SU-DHL-6 (cell line): ENCODE data around the gene RNF144A.

ENCODE experiments used
- H2AFZ ChIP-seq: fragments of 200-600 bp; sonication (generic); 2 replicates; pipeline ENCODE4 v1.6.1; 2014; ENCODE audit warnings: low read depth, mild to moderate bottlenecking, moderate library complexity, mixed read lengths, antibody characterized with exemption, low read length; ENCODE audit not compliant: severe bottlenecking
- H3F3A ChIP-seq: fragments of 200-600 bp; shearing (Covaris generic); 2 replicates; pipeline ENCODE4 v1.6.0; 2016; ENCODE audit warnings: antibody characterized with exemption, mild to moderate bottlenecking; ENCODE audit not compliant: insufficient read depth
- H3K27ac ChIP-seq: fragments of 200-600 bp; sonication (generic); 2 replicates; pipeline ENCODE4 v1.5.1; 2016; ENCODE audit warnings: low read depth, mild to moderate bottlenecking, low read length, moderate library complexity, mixed read lengths
- H3K27me3 ChIP-seq: fragments of 200-600 bp; sonication (generic), shearing (Covaris generic); 2 replicates; pipeline ENCODE4 v1.6.0; 2014; ENCODE audit warnings: mild to moderate bottlenecking, low read length
- H3K36me3 ChIP-seq: fragments of 200-600 bp; sonication (generic); 2 replicates; pipeline ENCODE4 v1.6.1; 2014; ENCODE audit warnings: mild to moderate bottlenecking, low read length, mixed read lengths
- H3K4me2 ChIP-seq: fragments of 300-600, 200-600 bp; shearing (Covaris generic), sonication (generic); 2 replicates; pipeline ENCODE4 v1.6.0; 2014; ENCODE audit warnings: low read length, low read depth, mild to moderate bottlenecking; ENCODE audit not compliant: poor library complexity, severe bottlenecking
- H3K4me3 ChIP-seq: fragments of 200-600 bp; sonication (generic); 2 replicates; pipeline ENCODE4 v1.5.1; 2014; ENCODE audit warnings: antibody characterized with exemption, low read length, mild to moderate bottlenecking, mixed read lengths; ENCODE audit not compliant: insufficient read depth, poor library complexity, severe bottlenecking
- H3K79me2 ChIP-seq: fragments of 200-600 bp; sonication (generic); 2 replicates; pipeline ENCODE4 v1.6.1; 2014; ENCODE audit warnings: mild to moderate bottlenecking, low read length, moderate library complexity; ENCODE audit not compliant: insufficient read depth
- H3K9ac ChIP-seq: fragments of 200-600 bp; sonication (generic); 2 replicates; pipeline ENCODE4 v1.7.0; 2014; ENCODE audit warnings: mild to moderate bottlenecking, low read length
- H3K9me2 ChIP-seq: fragments of 200-600 bp; sonication (generic); replicated peaks from 2 replicates; pipeline ENCODE4 v1.6.1; 2014; ENCODE audit warnings: low read length; ENCODE audit not compliant: insufficient read depth
- H3K9me3 ChIP-seq: fragments of 200-600 bp; sonication (generic); 2 replicates; pipeline ENCODE4 v1.6.1; 2014; ENCODE audit warnings: low read length, mixed read lengths; ENCODE audit not compliant: insufficient read depth
- H4K20me1 ChIP-seq: fragments of 200-600 bp; sonication (generic); 2 replicates; pipeline ENCODE4 v1.6.1; 2014; ENCODE audit warnings: low read depth, mild to moderate bottlenecking, antibody characterized with exemption, low read length, moderate library complexity, mixed read lengths
- CTCF ChIP-seq: fragments of 200-600 bp; sonication (generic); IDR thresholded peaks from one replicate; pipeline ENCODE4 v1.5.1; 2017; ENCODE audit warnings: antibody characterized with exemption, mild to moderate bottlenecking, low read length, moderate library complexity; ENCODE audit not compliant: insufficient read depth, poor library complexity, severe bottlenecking
- EZH2phosphoT487 ChIP-seq: fragments of 200-600 bp; sonication (generic), shearing (Covaris generic); conservative IDR thresholded peaks from 2 replicates; pipeline ENCODE4 v1.6.1; 2018; ENCODE audit warnings: mild to moderate bottlenecking, antibody characterized with exemption, low read length, moderate library complexity, mixed read lengths

Gene RNF144A

GRCh38 chr2:6879011-6879410, 38.2 kb upstream of the RNF144A start:
- no peaks in the 10 kb centered on the region for H4K20me1 ChIP-seq
- no peaks in the 10 kb centered on the region; the same call in 1 of the 2 replicates for H3K36me3 ChIP-seq
- H3K79me2 ChIP-seq, result no peaks in the 10 kb centered on the region
- H3K27me3 ChIP-seq, result no peaks in the 10 kb centered on the region; the same call in 1 of the 2 replicates
- TF ChIP-seq EZH2phosphoT487 (no peak), CTCF (no peak)
- H3K9me2 ChIP-seq, result no peaks in the 10 kb centered on the region
- no peaks in the 10 kb centered on the region for H3F3A ChIP-seq
- no peak overlapping the region for H3K27ac ChIP-seq
- no peaks in the 10 kb centered on the region for H3K9me3 ChIP-seq
- H3K9ac ChIP-seq, result no peak overlapping the region
- no peak overlapping the region for H3K4me2 ChIP-seq
- H2AFZ ChIP-seq, result no peak overlapping the region
- H3K4me3 ChIP-seq, result no peak overlapping the region

GRCh38 chr2:6880200-6880733, 36.9 kb upstream of the RNF144A start:
- H3K9ac ChIP-seq, result no peak overlapping the region
- no peak for TF ChIP-seq CTCF
- no peak for TF ChIP-seq EZH2phosphoT487
- no peaks in the 10 kb centered on the region for H3K9me2 ChIP-seq
- no peaks in the 10 kb centered on the region; the same call in 1 of the 2 replicates for H3K27me3 ChIP-seq
- no peaks in the 10 kb centered on the region for H4K20me1 ChIP-seq
- no peaks in the 10 kb centered on the region for H3K9me3 ChIP-seq
- no peak overlapping the region for H3K4me2 ChIP-seq
- H3K79me2 ChIP-seq, result no peaks in the 10 kb centered on the region
- no peak overlapping the region for H3K27ac ChIP-seq
- H3F3A ChIP-seq, result no peaks in the 10 kb centered on the region
- no peaks in the 10 kb centered on the region for H3K36me3 ChIP-seq
- H2AFZ ChIP-seq, result no peak overlapping the region
- no peak overlapping the region for H3K4me3 ChIP-seq

GRCh38 chr2:6881046-6881445, 36.2 kb upstream of the RNF144A start:
- Histone ChIP-seq H3K27ac (no peak overlapping the region), H4K20me1 (no peaks in the 10 kb centered on the region), H3K36me3 (no peaks in the 10 kb centered on the region), H3K4me2 (no peak overlapping the region), H3K9me3 (no peaks in the 10 kb centered on the region), H3K27me3 (no peaks in the 10 kb centered on the region), H3K9ac (no peak overlapping the region), H2AFZ (no peak overlapping the region), H3K4me3 (no peak overlapping the region), H3F3A (no peaks in the 10 kb centered on the region), H3K79me2 (no peaks in the 10 kb centered on the region), H3K9me2 (no peaks in the 10 kb centered on the region)
- no peak for TF ChIP-seq EZH2phosphoT487
- no peak for TF ChIP-seq CTCF
